Measurements from ENCODE around the gene LAMTOR3. TPM values are rescaled to one million over a fixed set of nuclear protein-coding genes. Genes with fewer than 3 reads are reported as not detected.

Gene LAMTOR3
- total and polyA plus RNA-seq, 4 donors, result 52.5 to 85.0 (median 66.6) TPM

- Histone ChIP-seq H3K27ac (ENCODE audit: low read depth, low read length) (peak overlapping the region; percentile 70), H3K4me3 (ENCODE audit: low read depth, low read length) (peak overlapping the region; percentile 96), H3K9me3 (ENCODE audit: control insufficient read depth, insufficient read depth, low read length) (no peaks in the 10 kb centered on the region), H3K36me3 (ENCODE audit: control insufficient read depth, insufficient read depth, low read length) (peaks cover 2% of the 10 kb centered on the region), H3K4me1 (ENCODE audit: control insufficient read depth, insufficient read depth, low read length) (peaks cover 13% of the 10 kb centered on the region), H3K27me3 (ENCODE audit: control insufficient read depth, insufficient read depth, low read length) (no peaks in the 10 kb centered on the region)
- DNase-seq (ENCODE audit: low read depth in 4 of 6, low spot score in 6 of 6), result no peak
- WGBS (ENCODE audit: insufficient coverage), result 2% methylated on average over 11 of the region's 12 CpGs
These were observed 427 bp downstream of the LAMTOR3 start for GRCh38 chr4:99893839-99894160.

GRCh38 chr4:99893029-99893428 is 1.2 kb downstream of the LAMTOR3 start:
- no peak for DNase-seq (ENCODE audit: low read depth in 4 of 6, low spot score in 6 of 6)
- Histone ChIP-seq H3K4me3 (ENCODE audit: low read depth, low read length) (peak overlapping the region; percentile 96), H3K36me3 (ENCODE audit: control insufficient read depth, insufficient read depth, low read length) (peaks cover 3% of the 10 kb centered on the region), H3K4me1 (ENCODE audit: control insufficient read depth, insufficient read depth, low read length) (peaks cover 13% of the 10 kb centered on the region), H3K9me3 (ENCODE audit: control insufficient read depth, insufficient read depth, low read length) (no peaks in the 10 kb centered on the region), H3K27ac (ENCODE audit: low read depth, low read length) (no peak overlapping the region), H3K27me3 (ENCODE audit: control insufficient read depth, insufficient read depth, low read length) (no peaks in the 10 kb centered on the region)
- 97% methylated on average over 7 of the region's 8 CpGs for WGBS (ENCODE audit: insufficient coverage)

DNA sequence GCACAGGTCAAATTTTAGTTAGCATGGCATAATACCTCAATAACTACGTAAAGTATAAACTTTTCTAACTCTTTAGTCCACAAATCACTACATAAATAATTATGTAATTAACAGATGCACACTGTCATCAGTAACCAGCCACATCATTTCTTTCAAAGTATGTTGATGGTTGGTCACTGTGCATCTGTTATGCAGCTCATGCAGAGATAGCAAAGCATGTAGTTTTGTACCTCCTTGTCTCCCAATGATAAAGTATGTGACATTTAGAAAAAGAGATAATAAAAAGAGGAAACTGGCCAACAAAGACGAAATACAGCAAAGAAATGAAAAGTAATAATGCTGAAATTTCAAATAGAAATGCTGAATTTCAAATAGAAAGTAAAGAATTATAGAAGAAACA is 2.9 kb downstream of the LAMTOR3 start:
- H3K27me3 ChIP-seq (ENCODE audit: control insufficient read depth, insufficient read depth, low read length), result no peaks in the 10 kb centered on the region
- H3K9me3 ChIP-seq (ENCODE audit: control insufficient read depth, insufficient read depth, low read length), result no peaks in the 10 kb centered on the region
- peaks cover 3% of the 10 kb centered on the region for H3K36me3 ChIP-seq (ENCODE audit: control insufficient read depth, insufficient read depth, low read length)
- peaks cover 13% of the 10 kb centered on the region for H3K4me1 ChIP-seq (ENCODE audit: control insufficient read depth, insufficient read depth, low read length)
- no CpG with 5 or more reads among the region's 2 CpGs for WGBS (ENCODE audit: insufficient coverage)
- no peak overlapping the region for H3K4me3 ChIP-seq (ENCODE audit: low read depth, low read length)
- H3K27ac ChIP-seq (ENCODE audit: low read depth, low read length), result no peak overlapping the region
- no peak for DNase-seq (ENCODE audit: low read depth in 4 of 6, low spot score in 6 of 6)

- H3K36me3 ChIP-seq (ENCODE audit: control insufficient read depth, insufficient read depth, low read length), result peaks cover 5% of the 10 kb centered on the region
- peaks cover 4% of the 10 kb centered on the region for H3K4me1 ChIP-seq (ENCODE audit: control insufficient read depth, insufficient read depth, low read length)
- no peaks in the 10 kb centered on the region for H3K27me3 ChIP-seq (ENCODE audit: control insufficient read depth, insufficient read depth, low read length)
- H3K27ac ChIP-seq (ENCODE audit: low read depth, low read length), result no peak overlapping the region
- no peak for DNase-seq (ENCODE audit: low read depth in 4 of 6, low spot score in 6 of 6)
- H3K4me3 ChIP-seq (ENCODE audit: low read depth, low read length), result no peak overlapping the region
- WGBS (ENCODE audit: insufficient coverage), result 65% methylated on average over 2 of the region's 5 CpGs
- H3K9me3 ChIP-seq (ENCODE audit: control insufficient read depth, insufficient read depth, low read length), result no peaks in the 10 kb centered on the region
These were observed 6.4 kb downstream of the LAMTOR3 start for GRCh38 chr4:99887837-99888236.

- DNase-seq (ENCODE audit: low read depth in 4 of 6, low spot score in 6 of 6), result no peak
- Histone ChIP-seq H3K36me3 (ENCODE audit: control insufficient read depth, insufficient read depth, low read length) (peaks cover 5% of the 10 kb centered on the region), H3K4me1 (ENCODE audit: control insufficient read depth, insufficient read depth, low read length) (no peaks in the 10 kb centered on the region), H3K4me3 (ENCODE audit: low read depth, low read length) (no peak overlapping the region), H3K9me3 (ENCODE audit: control insufficient read depth, insufficient read depth, low read length) (no peaks in the 10 kb centered on the region), H3K27ac (ENCODE audit: low read depth, low read length) (no peak overlapping the region), H3K27me3 (ENCODE audit: control insufficient read depth, insufficient read depth, low read length) (no peaks in the 10 kb centered on the region)
- WGBS (ENCODE audit: insufficient coverage), result no CpG with 5 or more reads among the region's 4 CpGs
These were observed 8.1 kb downstream of the LAMTOR3 start for GRCh38 chr4:99886146-99886545.

DNA sequence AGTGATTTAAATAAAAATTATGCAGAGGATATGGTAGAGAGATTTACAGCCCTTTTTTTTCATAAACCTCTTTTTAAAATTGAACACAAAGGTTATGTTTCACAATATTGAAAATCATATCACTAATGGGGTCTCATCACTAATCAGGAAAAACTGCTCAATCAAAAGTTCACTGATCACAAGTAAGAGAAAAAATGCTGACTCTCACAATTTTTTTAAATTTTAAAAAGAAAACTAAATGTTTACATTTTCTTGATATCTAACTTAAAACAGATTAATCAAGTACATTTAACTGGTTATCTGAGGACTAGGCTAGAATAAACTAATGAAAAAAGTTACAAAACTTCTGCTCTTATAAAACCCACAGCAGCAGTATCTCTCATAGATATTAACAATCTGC is 8.5 kb downstream of the LAMTOR3 start:
- no peak for DNase-seq (ENCODE audit: low read depth in 4 of 6, low spot score in 6 of 6)
- H3K27me3 ChIP-seq (ENCODE audit: control insufficient read depth, insufficient read depth, low read length), result no peaks in the 10 kb centered on the region
- no peaks in the 10 kb centered on the region for H3K4me1 ChIP-seq (ENCODE audit: control insufficient read depth, insufficient read depth, low read length)
- no peak overlapping the region for H3K4me3 ChIP-seq (ENCODE audit: low read depth, low read length)
- H3K27ac ChIP-seq (ENCODE audit: low read depth, low read length), result no peak overlapping the region
- peaks cover 8% of the 10 kb centered on the region for H3K36me3 ChIP-seq (ENCODE audit: control insufficient read depth, insufficient read depth, low read length)
- no peaks in the 10 kb centered on the region for H3K9me3 ChIP-seq (ENCODE audit: control insufficient read depth, insufficient read depth, low read length)

- no peak overlapping the region for H3K27ac ChIP-seq (ENCODE audit: low read depth, low read length)
- no peak overlapping the region for H3K4me3 ChIP-seq (ENCODE audit: low read depth, low read length)
- peaks cover 13% of the 10 kb centered on the region for H3K36me3 ChIP-seq (ENCODE audit: control insufficient read depth, insufficient read depth, low read length)
- WGBS (ENCODE audit: insufficient coverage), result no CpG with 5 or more reads among the region's 2 CpGs
- H3K4me1 ChIP-seq (ENCODE audit: control insufficient read depth, insufficient read depth, low read length), result no peaks in the 10 kb centered on the region
- DNase-seq (ENCODE audit: low read depth in 4 of 6, low spot score in 6 of 6), result peak in 5 of 6 donors; percentile 13 to 81 (median 29)
- no peaks in the 10 kb centered on the region for H3K27me3 ChIP-seq (ENCODE audit: control insufficient read depth, insufficient read depth, low read length)
- no peaks in the 10 kb centered on the region for H3K9me3 ChIP-seq (ENCODE audit: control insufficient read depth, insufficient read depth, low read length)
These were observed 9.1 kb downstream of the LAMTOR3 start for GRCh38 chr4:99885063-99885664.

- DNase-seq (ENCODE audit: low read depth in 4 of 6, low spot score in 6 of 6), result no peak
- Histone ChIP-seq H3K9me3 (ENCODE audit: control insufficient read depth, insufficient read depth, low read length) (no peaks in the 10 kb centered on the region), H3K4me1 (ENCODE audit: control insufficient read depth, insufficient read depth, low read length) (no peaks in the 10 kb centered on the region), H3K27me3 (ENCODE audit: control insufficient read depth, insufficient read depth, low read length) (no peaks in the 10 kb centered on the region), H3K27ac (ENCODE audit: low read depth, low read length) (no peak overlapping the region), H3K36me3 (ENCODE audit: control insufficient read depth, insufficient read depth, low read length) (peaks cover 9% of the 10 kb centered on the region), H3K4me3 (ENCODE audit: low read depth, low read length) (no peak overlapping the region)
- WGBS (ENCODE audit: insufficient coverage), result no CpG with 5 or more reads among the region's 3 CpGs
These were observed 14.8 kb downstream of the LAMTOR3 start for GRCh38 chr4:99879458-99879857.

- Histone ChIP-seq H3K9me3 (ENCODE audit: control insufficient read depth, insufficient read depth, low read length) (no peaks in the 10 kb centered on the region), H3K27me3 (ENCODE audit: control insufficient read depth, insufficient read depth, low read length) (no peaks in the 10 kb centered on the region), H3K36me3 (ENCODE audit: control insufficient read depth, insufficient read depth, low read length) (peaks cover 9% of the 10 kb centered on the region), H3K4me3 (ENCODE audit: low read depth, low read length) (no peak overlapping the region), H3K4me1 (ENCODE audit: control insufficient read depth, insufficient read depth, low read length) (no peaks in the 10 kb centered on the region), H3K27ac (ENCODE audit: low read depth, low read length) (no peak overlapping the region)
- DNase-seq (ENCODE audit: low read depth in 4 of 6, low spot score in 6 of 6), result no peak
These were observed 15.6 kb downstream of the LAMTOR3 start for GRCh38 chr4:99878604-99879003.

GRCh38 chr4:99876946-99877345 is 17.3 kb downstream of the LAMTOR3 start:
- no CpG with 5 or more reads among the region's 3 CpGs for WGBS (ENCODE audit: insufficient coverage)
- H3K27ac ChIP-seq (ENCODE audit: low read depth, low read length), result no peak overlapping the region
- peaks cover 9% of the 10 kb centered on the region for H3K36me3 ChIP-seq (ENCODE audit: control insufficient read depth, insufficient read depth, low read length)
- no peaks in the 10 kb centered on the region for H3K4me1 ChIP-seq (ENCODE audit: control insufficient read depth, insufficient read depth, low read length)
- no peaks in the 10 kb centered on the region for H3K9me3 ChIP-seq (ENCODE audit: control insufficient read depth, insufficient read depth, low read length)
- no peak overlapping the region for H3K4me3 ChIP-seq (ENCODE audit: low read depth, low read length)
- H3K27me3 ChIP-seq (ENCODE audit: control insufficient read depth, insufficient read depth, low read length), result no peaks in the 10 kb centered on the region
- DNase-seq (ENCODE audit: low read depth in 4 of 6, low spot score in 6 of 6), result no peak
